NCI-H2081 treated with DMSO at 0.1 percent for 48 hours (cell line): ENCODE data around the gene TGM4.

Experiments
- DNase-seq: peaks from one replicate; lab custom pipeline; 2025; lab: John Stamatoyannopoulos, UW

Gene TGM4

DNA sequence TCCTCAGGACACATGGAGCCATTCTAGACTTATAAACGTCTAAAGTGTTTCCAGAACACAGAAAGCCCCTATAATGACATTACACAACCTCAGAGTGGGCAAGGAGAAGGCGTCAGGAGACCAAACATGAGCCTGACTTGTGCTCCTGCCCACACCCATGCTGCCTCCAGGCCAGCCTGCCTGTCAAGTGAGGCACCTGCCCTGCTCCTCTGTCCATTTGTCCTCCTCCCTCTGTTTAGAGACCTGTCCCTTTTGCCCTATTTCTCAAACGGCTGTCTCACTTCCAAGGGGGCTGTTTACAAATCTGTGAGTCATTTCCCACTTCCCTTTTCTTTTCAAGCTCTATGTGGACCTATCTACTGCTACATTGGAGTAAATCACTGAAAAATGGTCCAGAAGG is 80.6 kb downstream of the TGM4 start:
- DNase-seq: no peak

DNA sequence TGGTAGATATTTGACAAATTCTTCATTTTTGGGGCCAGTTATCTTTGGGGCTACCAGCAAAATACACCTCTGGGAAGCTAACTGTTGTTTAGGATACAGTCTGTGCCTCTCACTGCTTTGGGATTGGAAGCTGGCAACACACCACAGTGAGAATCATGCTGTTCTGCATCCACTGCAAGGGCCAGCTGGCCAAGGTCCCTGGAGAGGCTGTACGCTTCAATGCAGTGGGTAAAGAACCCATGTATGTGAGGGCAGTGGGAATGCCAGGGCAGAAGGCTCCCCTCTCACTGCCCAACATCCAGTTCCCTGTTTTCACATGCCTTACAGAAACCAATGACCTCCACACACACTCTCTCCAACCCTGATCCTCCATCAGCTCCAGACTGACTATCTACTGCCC is 81.5 kb downstream of the TGM4 start:
- no peak for DNase-seq

DNA sequence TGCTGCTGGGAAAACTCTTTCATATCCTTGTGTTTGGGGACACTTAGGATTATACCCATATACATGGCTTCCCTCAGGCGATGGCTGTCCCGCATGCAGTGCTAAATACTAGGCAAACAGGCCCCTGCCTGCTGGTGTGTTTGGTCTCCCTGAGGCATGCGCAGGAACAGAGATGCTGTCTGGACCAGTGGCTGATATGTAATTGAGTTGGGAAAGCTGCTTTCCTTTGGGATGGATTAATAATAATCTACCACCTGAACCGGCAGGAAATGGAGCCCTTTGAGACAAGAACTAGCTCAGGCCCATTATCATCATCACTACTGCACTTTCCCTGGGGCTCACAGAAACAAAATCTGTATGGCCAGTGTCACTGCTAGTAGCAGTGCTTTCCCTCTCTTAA is 83.6 kb downstream of the TGM4 start:
- DNase-seq: no peak

GRCh38 chr3:44958386-44958785 is 84.0 kb downstream of the TGM4 start:
- no peak for DNase-seq

GRCh38 chr3:44960387-44961026 is 86.1 kb downstream of the TGM4 start:
- no peak for DNase-seq

GRCh38 chr3:44961888-44962287 is 87.5 kb downstream of the TGM4 start:
- no peak for DNase-seq

GRCh38 chr3:44962621-44963393 is 88.4 kb downstream of the TGM4 start:
- no peak for DNase-seq

- no peak for DNase-seq
Observed at GRCh38 chr3:44963571-44964325, 89.3 kb downstream of the TGM4 start.
